GM10266 (cell line): ENCODE measurements around the gene STARD7.
A peak's percentile ranks its signal among the peaks of the same experiment; 100 is the strongest.
"Not testable (repeated sequence)": the region's sequence is repeated elsewhere in the genome, so short reads cannot be mapped to it uniquely, and the experiment has no call there.

Experiments used
- DNase-seq: peaks from one replicate; pipeline ENCODE4 v3.0.0; 2012; ENCODE audit errors: extremely low spot score
- TF ChIP-seq, protein P1 (sequence below): IDR thresholded peaks from 2 replicates; pipeline ENCODE4 v1.5.1; 2012; ENCODE audit warnings: mild to moderate bottlenecking, low read depth; ENCODE audit not compliant: control insufficient read depth, insufficient read depth; ENCODE audit errors: missing control alignments

The STARD7 gene, protein sequence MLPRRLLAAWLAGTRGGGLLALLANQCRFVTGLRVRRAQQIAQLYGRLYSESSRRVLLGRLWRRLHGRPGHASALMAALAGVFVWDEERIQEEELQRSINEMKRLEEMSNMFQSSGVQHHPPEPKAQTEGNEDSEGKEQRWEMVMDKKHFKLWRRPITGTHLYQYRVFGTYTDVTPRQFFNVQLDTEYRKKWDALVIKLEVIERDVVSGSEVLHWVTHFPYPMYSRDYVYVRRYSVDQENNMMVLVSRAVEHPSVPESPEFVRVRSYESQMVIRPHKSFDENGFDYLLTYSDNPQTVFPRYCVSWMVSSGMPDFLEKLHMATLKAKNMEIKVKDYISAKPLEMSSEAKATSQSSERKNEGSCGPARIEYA

DNA sequence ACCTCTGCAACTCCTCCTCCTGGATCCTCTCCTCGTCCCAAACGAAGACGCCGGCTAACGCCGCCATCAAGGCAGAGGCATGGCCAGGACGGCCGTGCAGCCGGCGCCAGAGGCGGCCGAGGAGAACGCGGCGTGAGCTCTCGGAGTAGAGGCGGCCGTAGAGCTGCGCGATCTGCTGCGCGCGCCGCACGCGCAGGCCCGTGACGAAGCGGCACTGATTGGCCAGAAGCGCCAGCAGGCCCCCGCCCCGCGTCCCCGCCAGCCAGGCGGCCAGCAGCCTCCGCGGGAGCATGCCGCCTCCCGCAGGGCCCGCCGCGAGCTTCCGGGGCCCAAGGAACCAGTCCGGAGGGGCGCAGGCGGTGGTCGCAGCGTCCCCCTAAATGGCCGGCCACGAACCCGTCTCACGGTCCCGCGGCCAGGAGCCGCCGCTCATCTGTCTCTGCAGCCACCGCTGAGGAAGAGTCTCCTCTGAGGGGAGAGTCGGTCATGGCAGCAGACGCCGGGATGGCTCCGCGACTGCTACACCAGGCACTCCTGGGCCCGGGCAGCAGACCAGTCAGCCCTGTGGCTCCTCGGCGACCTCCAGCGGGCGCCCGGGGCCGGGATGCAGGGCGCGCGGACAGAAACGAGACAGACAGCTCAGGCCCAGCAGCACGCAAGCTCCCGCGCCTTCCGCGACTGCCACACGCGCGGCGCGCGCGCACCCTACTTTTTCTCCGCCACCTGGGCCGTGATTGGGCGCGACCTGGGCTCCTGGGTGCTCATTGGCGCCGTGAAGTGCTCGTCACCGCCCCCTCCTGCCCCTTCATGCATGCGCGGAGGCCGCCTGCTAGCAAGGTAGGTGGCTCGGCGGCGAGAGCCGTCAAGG lies at the start of gene STARD7:
STARD7 (minus strand) TSS at position 685 of the 868 bp plus-strand sequence; CDS start at position 292, 393 bp downstream.
- TF ChIP-seq, protein P1, sequence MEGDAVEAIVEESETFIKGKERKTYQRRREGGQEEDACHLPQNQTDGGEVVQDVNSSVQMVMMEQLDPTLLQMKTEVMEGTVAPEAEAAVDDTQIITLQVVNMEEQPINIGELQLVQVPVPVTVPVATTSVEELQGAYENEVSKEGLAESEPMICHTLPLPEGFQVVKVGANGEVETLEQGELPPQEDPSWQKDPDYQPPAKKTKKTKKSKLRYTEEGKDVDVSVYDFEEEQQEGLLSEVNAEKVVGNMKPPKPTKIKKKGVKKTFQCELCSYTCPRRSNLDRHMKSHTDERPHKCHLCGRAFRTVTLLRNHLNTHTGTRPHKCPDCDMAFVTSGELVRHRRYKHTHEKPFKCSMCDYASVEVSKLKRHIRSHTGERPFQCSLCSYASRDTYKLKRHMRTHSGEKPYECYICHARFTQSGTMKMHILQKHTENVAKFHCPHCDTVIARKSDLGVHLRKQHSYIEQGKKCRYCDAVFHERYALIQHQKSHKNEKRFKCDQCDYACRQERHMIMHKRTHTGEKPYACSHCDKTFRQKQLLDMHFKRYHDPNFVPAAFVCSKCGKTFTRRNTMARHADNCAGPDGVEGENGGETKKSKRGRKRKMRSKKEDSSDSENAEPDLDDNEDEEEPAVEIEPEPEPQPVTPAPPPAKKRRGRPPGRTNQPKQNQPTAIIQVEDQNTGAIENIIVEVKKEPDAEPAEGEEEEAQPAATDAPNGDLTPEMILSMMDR = peak; percentile 33
- DNase-seq = peak; percentile 94

GRCh38 chr2:96257744-96258143 lies 49.1 kb upstream of the STARD7 start:
- not testable (repeated sequence) for DNase-seq

DNA sequence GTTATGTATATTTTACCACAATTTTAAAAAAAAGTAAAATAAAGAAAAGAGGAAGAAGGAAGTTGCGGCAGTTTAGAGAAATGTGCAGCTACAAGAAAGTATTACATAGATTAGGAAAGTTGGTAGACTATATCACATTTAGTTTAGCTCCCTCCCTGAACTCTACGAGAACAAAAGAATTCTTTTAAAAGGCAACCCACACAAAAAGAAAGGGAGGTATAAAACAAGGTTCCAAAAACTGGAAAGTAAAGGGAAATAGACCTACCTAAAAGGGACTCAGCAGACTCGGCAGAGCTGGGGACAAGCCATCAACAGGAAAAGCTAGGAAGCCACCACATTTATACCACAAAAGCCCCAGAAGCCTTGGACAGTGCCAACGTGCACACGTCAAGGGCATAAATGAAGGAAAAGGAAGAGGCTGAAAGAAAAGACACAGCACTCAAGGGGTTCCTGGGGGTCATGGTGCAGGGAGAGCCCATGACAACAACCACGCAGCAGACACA lies 48.0 kb upstream of the STARD7 start:
- TF ChIP-seq, protein P1 = no peak
- DNase-seq = no peak

DNA sequence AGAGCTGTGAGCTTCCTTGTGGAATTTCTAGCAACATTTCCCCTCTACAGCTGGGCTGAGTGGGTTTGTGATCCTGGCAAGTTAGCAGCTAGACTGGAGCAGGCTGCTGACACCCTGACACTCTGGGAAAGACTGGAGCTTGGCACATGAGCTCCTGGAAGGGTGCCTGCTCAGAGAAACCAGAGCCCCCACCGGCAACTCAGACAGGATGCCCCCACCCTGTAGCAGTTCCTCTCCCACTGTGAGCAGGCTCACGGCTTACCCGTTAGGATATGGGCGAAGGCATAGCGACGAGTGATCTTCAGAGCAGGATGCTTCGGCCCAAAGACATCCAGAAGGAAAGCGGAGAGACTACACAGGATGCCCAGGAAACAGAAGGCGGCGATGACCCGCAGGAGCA lies 45.9 kb upstream of the STARD7 start:
- TF ChIP-seq, protein P1 = no peak
- DNase-seq = no peak

GRCh38 chr2:96253006-96253405 lies 44.4 kb upstream of the STARD7 start:
- TF ChIP-seq, protein P1 = no peak
- no peak for DNase-seq

GRCh38 chr2:96252526-96252925 lies 43.9 kb upstream of the STARD7 start:
- DNase-seq = no peak
- TF ChIP-seq, protein P1 = no peak

GRCh38 chr2:96251721-96252292 lies 43.2 kb upstream of the STARD7 start:
- no peak for DNase-seq
- TF ChIP-seq, protein P1 = no peak
